ENCODE results near the gene BCL2L1. TPM values are rescaled to one million over a fixed set of nuclear protein-coding genes. Genes with fewer than 3 reads are reported as not detected.

BCL2L1 gene
- total RNA-seq, 1 experiment from 2014 or later: 226 TPM

GRCh38 chr20:31719644-31720485 lies 2.8 kb downstream of the BCL2L1 start:
- ChIA-PET POLR2A (interaction anchor here (0.6 to 1.6 kb wide), 4 partner anchors 15 to 111 kb away, joined by 3 to 7 read pairs (median 4); no protein-coding TSS in a partner anchor), CTCF (interaction anchor here (0.9 to 1.7 kb wide), 3 partner anchors 58 to 107 kb away, joined by 3 to 6 read pairs (median 4); no protein-coding TSS in a partner anchor)
- TF ChIP-seq JUND (IDR thresholded peaks at IDR 0.05): no peak
- no peak for TF ChIP-seq POLR2A (IDR thresholded peaks at IDR 0.05; ENCODE audit: borderline replicate concordance, extremely low read depth, insufficient read depth, insufficient read length)
- TF ChIP-seq YY1 (IDR thresholded peaks at IDR 0.05; ENCODE audit: extremely low read depth, insufficient replicate concordance, low read depth, low read length): no peak
- no peak for TF ChIP-seq EZH2phosphoT487 (IDR thresholded peaks at IDR 0.05; ENCODE audit: borderline replicate concordance)
- no peak; the same call in none of the 2 replicates for TF ChIP-seq POLR2AphosphoS5 (IDR thresholded peaks at IDR 0.05; ENCODE audit: low read depth, low read length)
- TF ChIP-seq, protein P1, sequence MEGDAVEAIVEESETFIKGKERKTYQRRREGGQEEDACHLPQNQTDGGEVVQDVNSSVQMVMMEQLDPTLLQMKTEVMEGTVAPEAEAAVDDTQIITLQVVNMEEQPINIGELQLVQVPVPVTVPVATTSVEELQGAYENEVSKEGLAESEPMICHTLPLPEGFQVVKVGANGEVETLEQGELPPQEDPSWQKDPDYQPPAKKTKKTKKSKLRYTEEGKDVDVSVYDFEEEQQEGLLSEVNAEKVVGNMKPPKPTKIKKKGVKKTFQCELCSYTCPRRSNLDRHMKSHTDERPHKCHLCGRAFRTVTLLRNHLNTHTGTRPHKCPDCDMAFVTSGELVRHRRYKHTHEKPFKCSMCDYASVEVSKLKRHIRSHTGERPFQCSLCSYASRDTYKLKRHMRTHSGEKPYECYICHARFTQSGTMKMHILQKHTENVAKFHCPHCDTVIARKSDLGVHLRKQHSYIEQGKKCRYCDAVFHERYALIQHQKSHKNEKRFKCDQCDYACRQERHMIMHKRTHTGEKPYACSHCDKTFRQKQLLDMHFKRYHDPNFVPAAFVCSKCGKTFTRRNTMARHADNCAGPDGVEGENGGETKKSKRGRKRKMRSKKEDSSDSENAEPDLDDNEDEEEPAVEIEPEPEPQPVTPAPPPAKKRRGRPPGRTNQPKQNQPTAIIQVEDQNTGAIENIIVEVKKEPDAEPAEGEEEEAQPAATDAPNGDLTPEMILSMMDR (IDR thresholded peaks at IDR 0.05 in 2 of 3, conservative IDR thresholded peaks at IDR 0.05 in 1 of 3; ENCODE audit: borderline replicate concordance in 1 of 3, insufficient read depth in 1 of 3, low read depth in 2 of 3, low read length in 2 of 3): no peak
- no peak for TF ChIP-seq RAD21 (IDR thresholded peaks at IDR 0.05; ENCODE audit: low read depth)
- no peak for TF ChIP-seq ZNF274 (IDR thresholded peaks at IDR 0.05; ENCODE audit: low read depth, low read length)
- no peak for TF ChIP-seq MAX (IDR thresholded peaks at IDR 0.05)
- TF ChIP-seq ZBTB33 (IDR thresholded peaks at IDR 0.05; ENCODE audit: extremely low read depth, insufficient replicate concordance, low read length): no peak
- no peak for TF ChIP-seq FOSL1 (IDR thresholded peaks at IDR 0.05; ENCODE audit: low read depth)
- no peak for TF ChIP-seq TCF7L2 (IDR thresholded peaks at IDR 0.05; ENCODE audit: borderline replicate concordance, extremely low read depth, insufficient read depth, insufficient read length)
- TF ChIP-seq, protein P2, sequence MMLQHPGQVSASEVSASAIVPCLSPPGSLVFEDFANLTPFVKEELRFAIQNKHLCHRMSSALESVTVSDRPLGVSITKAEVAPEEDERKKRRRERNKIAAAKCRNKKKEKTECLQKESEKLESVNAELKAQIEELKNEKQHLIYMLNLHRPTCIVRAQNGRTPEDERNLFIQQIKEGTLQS (IDR thresholded peaks at IDR 0.05): no peak
- TF ChIP-seq ZFX (IDR thresholded peaks at IDR 0.05): no peak
- TF ChIP-seq SIN3A (IDR thresholded peaks at IDR 0.05; ENCODE audit: low read depth): no peak
- TF ChIP-seq, protein P3, sequence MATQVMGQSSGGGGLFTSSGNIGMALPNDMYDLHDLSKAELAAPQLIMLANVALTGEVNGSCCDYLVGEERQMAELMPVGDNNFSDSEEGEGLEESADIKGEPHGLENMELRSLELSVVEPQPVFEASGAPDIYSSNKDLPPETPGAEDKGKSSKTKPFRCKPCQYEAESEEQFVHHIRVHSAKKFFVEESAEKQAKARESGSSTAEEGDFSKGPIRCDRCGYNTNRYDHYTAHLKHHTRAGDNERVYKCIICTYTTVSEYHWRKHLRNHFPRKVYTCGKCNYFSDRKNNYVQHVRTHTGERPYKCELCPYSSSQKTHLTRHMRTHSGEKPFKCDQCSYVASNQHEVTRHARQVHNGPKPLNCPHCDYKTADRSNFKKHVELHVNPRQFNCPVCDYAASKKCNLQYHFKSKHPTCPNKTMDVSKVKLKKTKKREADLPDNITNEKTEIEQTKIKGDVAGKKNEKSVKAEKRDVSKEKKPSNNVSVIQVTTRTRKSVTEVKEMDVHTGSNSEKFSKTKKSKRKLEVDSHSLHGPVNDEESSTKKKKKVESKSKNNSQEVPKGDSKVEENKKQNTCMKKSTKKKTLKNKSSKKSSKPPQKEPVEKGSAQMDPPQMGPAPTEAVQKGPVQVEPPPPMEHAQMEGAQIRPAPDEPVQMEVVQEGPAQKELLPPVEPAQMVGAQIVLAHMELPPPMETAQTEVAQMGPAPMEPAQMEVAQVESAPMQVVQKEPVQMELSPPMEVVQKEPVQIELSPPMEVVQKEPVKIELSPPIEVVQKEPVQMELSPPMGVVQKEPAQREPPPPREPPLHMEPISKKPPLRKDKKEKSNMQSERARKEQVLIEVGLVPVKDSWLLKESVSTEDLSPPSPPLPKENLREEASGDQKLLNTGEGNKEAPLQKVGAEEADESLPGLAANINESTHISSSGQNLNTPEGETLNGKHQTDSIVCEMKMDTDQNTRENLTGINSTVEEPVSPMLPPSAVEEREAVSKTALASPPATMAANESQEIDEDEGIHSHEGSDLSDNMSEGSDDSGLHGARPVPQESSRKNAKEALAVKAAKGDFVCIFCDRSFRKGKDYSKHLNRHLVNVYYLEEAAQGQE (IDR thresholded peaks at IDR 0.05; ENCODE audit: low read depth): no peak
- TF ChIP-seq EZH2 (IDR thresholded peaks at IDR 0.05): no peak

More at GRCh38 chr20:31719644-31720485, 2.8 kb downstream of the BCL2L1 start:
- Histone ChIP-seq H4K20me1 (ENCODE audit: insufficient read depth) (no peaks in the 10 kb centered on the region), H3K36me3 (ENCODE audit: control insufficient read depth in 1 of 2, insufficient read depth in 2 of 2, low read length in 2 of 2) (peaks cover 5 to 58% of the 10 kb centered on the region in 2 experiments), H3K9ac (ENCODE audit: low read length) (peak overlapping the region; percentile 96), H3K27me3 (ENCODE audit: insufficient read depth, low read length) (no peaks in the 10 kb centered on the region), H3K4me1 (ENCODE audit: control insufficient read depth in 1 of 2, insufficient read depth in 2 of 2, low read length in 2 of 2) (peaks cover 73 to 84% of the 10 kb centered on the region in 2 experiments), H2AFZ (ENCODE audit: low read depth, low read length, poor library complexity, severe bottlenecking) (no peak overlapping the region), H3K4me3 (replicated peaks in 1 of 2; ENCODE audit: low read depth in 1 of 2, low read length in 2 of 2) (peak overlapping the region; percentile 82 to 87), H3K9me2 (ENCODE audit: insufficient read depth) (no peaks in the 10 kb centered on the region), H3K9me3 (ENCODE audit: control insufficient read depth in 1 of 2, insufficient read depth in 1 of 2, low read depth in 1 of 2, low read length in 2 of 2) (no peaks in the 10 kb centered on the region), H3K4me2 (ENCODE audit: low read length) (peak overlapping the region; percentile 94), H3K27ac (ENCODE audit: low read depth, low read length) (peak overlapping the region; percentile 98), H3K79me2 (ENCODE audit: insufficient read depth, low read length) (peaks cover 84% of the 10 kb centered on the region)
- no TSS peak for BruUV-seq (replicated peaks)
- intact Hi-C loops (cut with micrococcal nuclease): loop anchor here (5.0 kb wide), 1 partner anchor 158 kb away; no protein-coding TSS in a partner anchor
- RAD21 ChIA-PET (ENCODE audit: low non-redundant PET in 1 of 2, low total read pairs in 2 of 2, uncharacterized antibody in 2 of 2, unreplicated experiment in 2 of 2): interaction anchor here (0.7 to 1.7 kb wide), 3 partner anchors 55 to 147 kb away, joined by 3 to 5 read pairs (median 4); no protein-coding TSS in a partner anchor
- peak; percentile 28 for ATAC-seq
- no peak for DNase-seq (ENCODE audit: low read depth, low spot score)

Data from HCT116 (cell line).